ENCODE measurements around the gene KCNH1. TPM values are rescaled to one million over a fixed set of nuclear protein-coding genes. Genes with fewer than 3 reads are reported as not detected.

Gene KCNH1
- total and polyA plus RNA-seq, 3 donors from 2014 or later: 1.5 to 4.2 (median 2.8) TPM

DNA sequence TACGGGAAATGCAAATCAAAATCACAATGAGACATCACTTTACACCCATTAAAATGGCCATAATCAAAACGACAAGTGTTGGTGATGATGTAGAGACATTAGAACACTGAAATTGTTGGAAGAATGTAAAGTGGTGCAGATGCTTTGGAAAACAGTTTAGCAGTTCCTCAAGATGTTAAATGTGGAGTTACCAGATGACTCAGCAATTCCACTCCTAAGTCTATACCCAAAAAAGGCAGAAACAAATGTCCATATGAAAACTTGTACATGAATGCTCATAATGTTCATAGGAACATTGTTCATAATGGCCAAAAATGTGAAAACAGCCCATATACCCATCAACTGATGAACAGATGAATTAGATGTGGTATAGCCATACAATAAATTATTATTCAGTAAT is 267.4 kb downstream of the KCNH1 start:
- H3K9me3 ChIP-seq: no peaks in the 10 kb centered on the region
- H3K4me1 ChIP-seq: no peaks in the 10 kb centered on the region
- no peak for DNase-seq
- H3K27me3 ChIP-seq: no peaks in the 10 kb centered on the region
- no peak overlapping the region for H3K4me3 ChIP-seq
- H3K36me3 ChIP-seq (ENCODE audit: low read depth, missing control alignments): no peaks in the 10 kb centered on the region
- TF ChIP-seq POLR2A (IDR thresholded peaks at IDR 0.05): no peak
- TF ChIP-seq, protein P1, sequence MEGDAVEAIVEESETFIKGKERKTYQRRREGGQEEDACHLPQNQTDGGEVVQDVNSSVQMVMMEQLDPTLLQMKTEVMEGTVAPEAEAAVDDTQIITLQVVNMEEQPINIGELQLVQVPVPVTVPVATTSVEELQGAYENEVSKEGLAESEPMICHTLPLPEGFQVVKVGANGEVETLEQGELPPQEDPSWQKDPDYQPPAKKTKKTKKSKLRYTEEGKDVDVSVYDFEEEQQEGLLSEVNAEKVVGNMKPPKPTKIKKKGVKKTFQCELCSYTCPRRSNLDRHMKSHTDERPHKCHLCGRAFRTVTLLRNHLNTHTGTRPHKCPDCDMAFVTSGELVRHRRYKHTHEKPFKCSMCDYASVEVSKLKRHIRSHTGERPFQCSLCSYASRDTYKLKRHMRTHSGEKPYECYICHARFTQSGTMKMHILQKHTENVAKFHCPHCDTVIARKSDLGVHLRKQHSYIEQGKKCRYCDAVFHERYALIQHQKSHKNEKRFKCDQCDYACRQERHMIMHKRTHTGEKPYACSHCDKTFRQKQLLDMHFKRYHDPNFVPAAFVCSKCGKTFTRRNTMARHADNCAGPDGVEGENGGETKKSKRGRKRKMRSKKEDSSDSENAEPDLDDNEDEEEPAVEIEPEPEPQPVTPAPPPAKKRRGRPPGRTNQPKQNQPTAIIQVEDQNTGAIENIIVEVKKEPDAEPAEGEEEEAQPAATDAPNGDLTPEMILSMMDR (IDR thresholded peaks at IDR 0.05): no peak
- intact Hi-C loops (cut with DNase I; ENCODE audit: low total_unique reads): no loop called here
- no peak overlapping the region for H3K27ac ChIP-seq
- 70 to 73% methylated on average over 2 of the region's 2 CpGs for whole genome bisulfite sequencing, 2 donors

DNA sequence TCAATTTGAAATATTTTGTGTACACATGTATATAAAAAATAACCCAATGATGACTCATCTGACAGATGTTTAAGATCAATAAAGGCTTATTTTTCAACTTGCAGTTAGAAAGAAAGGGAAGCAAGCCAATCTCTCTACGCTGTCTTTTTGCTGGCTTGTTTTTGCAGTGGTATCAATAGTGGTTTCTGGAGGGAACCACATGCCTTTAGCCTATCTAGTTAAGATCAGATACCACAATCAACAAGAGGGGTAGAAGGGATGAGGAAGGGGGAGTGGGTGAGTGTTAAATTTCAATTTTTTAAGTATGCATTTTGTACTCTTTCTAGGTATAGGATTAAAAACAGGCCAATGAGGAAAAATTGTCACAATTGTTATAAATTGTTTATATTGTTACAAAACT is 276.2 kb downstream of the KCNH1 start:
- H3K27ac ChIP-seq: no peak overlapping the region
- intact Hi-C loops (cut with DNase I; ENCODE audit: low total_unique reads): no loop called here
- no peaks in the 10 kb centered on the region for H3K4me1 ChIP-seq
- no peaks in the 10 kb centered on the region for H3K36me3 ChIP-seq (ENCODE audit: low read depth, missing control alignments)
- H3K4me3 ChIP-seq: no peak overlapping the region
- WGBS, 2 donors: 70 to 73% methylated on average over 1 of the region's 1 CpG
- TF ChIP-seq, protein P1 (IDR thresholded peaks at IDR 0.05): no peak
- no peak for TF ChIP-seq POLR2A (IDR thresholded peaks at IDR 0.05)
- DNase-seq: no peak
- no peaks in the 10 kb centered on the region for H3K27me3 ChIP-seq
- H3K9me3 ChIP-seq: no peaks in the 10 kb centered on the region

DNA sequence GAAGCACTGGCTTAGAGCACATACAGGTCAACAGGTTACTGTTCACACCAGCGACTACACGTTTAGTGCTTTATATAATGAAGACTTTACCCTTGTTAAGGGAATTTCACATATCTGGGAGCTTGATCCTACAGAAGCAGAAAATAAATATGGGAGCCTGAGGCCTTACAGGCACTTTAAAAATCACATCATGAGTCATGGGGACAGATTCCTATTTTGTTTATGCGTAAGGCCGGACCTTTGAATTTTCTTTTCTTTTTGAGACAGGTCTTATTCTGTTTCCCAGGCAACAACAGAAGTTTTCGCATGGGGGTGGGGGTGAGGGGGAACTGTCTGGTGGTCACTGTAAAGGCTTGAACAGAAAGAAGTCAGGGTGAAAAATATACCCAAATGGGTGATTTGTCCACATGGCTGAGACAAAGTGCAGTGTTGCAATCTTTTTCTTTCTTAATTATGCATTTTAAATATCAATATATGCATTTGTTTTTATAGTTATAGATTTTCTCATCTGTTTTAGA is 276.7 kb downstream of the KCNH1 start:
- Histone ChIP-seq H3K27ac (no peak overlapping the region), H3K27me3 (no peaks in the 10 kb centered on the region), H3K36me3 (ENCODE audit: low read depth, missing control alignments) (no peaks in the 10 kb centered on the region), H3K9me3 (no peaks in the 10 kb centered on the region), H3K4me3 (no peak overlapping the region), H3K4me1 (no peaks in the 10 kb centered on the region)
- DNase-seq: no peak
- intact Hi-C loops (cut with DNase I; ENCODE audit: low total_unique reads): no loop called here
- WGBS, 2 donors: 79 to 87% methylated on average over 5 of the region's 5 CpGs
- TF ChIP-seq, protein P1 (IDR thresholded peaks at IDR 0.05): no peak
- no peak for TF ChIP-seq POLR2A (IDR thresholded peaks at IDR 0.05)

DNA sequence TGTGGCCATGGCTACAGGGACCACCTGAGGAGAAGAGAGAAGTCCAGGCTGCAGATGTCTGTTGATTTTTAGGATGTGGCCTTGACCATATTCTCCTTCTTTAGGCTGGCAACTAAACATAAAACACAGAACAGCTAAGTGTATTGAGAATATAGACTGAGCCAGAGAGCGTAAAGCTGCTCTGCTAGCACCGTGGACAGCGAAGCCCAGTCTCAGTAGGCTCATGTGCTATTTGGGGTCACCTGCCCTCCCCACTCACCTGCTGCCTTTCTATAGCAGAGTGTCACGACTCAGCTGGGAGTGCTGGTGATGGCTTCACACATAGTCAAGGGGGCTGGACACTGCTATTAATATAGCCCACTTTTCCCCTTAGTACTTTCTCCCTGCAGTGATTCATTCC is 278.5 kb downstream of the KCNH1 start:
- Histone ChIP-seq H3K4me3 (no peak overlapping the region), H3K27ac (no peak overlapping the region), H3K4me1 (no peaks in the 10 kb centered on the region), H3K27me3 (no peaks in the 10 kb centered on the region), H3K9me3 (no peaks in the 10 kb centered on the region), H3K36me3 (ENCODE audit: low read depth, missing control alignments) (no peaks in the 10 kb centered on the region)
- intact Hi-C loops (cut with DNase I; ENCODE audit: low total_unique reads): no loop called here
- DNase-seq: no peak
- WGBS, 2 donors: 45 to 71% methylated on average over 4 of the region's 4 CpGs
- TF ChIP-seq, protein P1 (IDR thresholded peaks at IDR 0.05): no peak

DNA sequence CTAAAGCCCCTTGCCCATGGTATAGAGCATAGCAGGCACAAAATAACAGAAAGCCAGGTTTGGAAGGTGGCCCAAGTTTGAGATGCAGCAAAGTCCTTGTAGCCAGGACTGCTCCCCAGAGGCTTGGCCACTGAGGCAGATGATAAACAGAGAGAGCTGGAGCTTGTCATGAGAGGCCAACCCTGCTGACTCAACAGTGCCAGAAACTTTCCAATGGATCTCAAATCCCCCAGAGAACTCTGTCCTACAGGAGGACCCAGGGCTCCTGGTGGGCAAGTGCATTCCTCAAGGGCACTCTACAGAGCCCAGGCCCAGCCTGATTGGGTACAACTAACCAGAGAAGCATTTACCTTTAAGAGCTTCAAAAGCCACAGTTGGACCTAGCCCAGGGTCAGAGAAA is 280.7 kb downstream of the KCNH1 start:
- Histone ChIP-seq H3K36me3 (ENCODE audit: low read depth, missing control alignments) (no peaks in the 10 kb centered on the region), H3K4me3 (no peak overlapping the region), H3K9me3 (no peaks in the 10 kb centered on the region), H3K27me3 (no peaks in the 10 kb centered on the region), H3K27ac (no peak overlapping the region), H3K4me1 (no peaks in the 10 kb centered on the region)
- intact Hi-C loops (cut with DNase I; ENCODE audit: low total_unique reads): no loop called here
- TF ChIP-seq, protein P1 (IDR thresholded peaks at IDR 0.05): no peak
- no peak for TF ChIP-seq POLR2A (IDR thresholded peaks at IDR 0.05)
- DNase-seq: no peak

Measured in testis (tissue), 3 donors.